GM21619 (cell line): ENCODE measurements around the gene WDFY1.
"Not testable (repeated sequence)": the region's sequence is repeated elsewhere in the genome, so short reads cannot be mapped to it uniquely, and the experiment has no call there.

Experiments
- ATAC-seq: cut with Tn5 transposase; IDR thresholded peaks from one replicate; pipeline ENCODE4 v1.9.1; 2021; ENCODE audit not compliant: unreplicated experiment

The WDFY1 gene

GRCh38 chr2:223900531-223900930 lies 44.6 kb downstream of the WDFY1 start:
- no peak for ATAC-seq

GRCh38 chr2:223900066-223900465 lies 45.1 kb downstream of the WDFY1 start:
- ATAC-seq: no peak

GRCh38 chr2:223897669-223898330 lies 47.3 kb downstream of the WDFY1 start:
- no peak for ATAC-seq

GRCh38 chr2:223896833-223897311 lies 48.3 kb downstream of the WDFY1 start:
- ATAC-seq: peak; percentile 61

GRCh38 chr2:223894968-223895367 lies 50.2 kb downstream of the WDFY1 start:
- no peak for ATAC-seq

- no peak for ATAC-seq
Measured at GRCh38 chr2:223894009-223894408, 51.1 kb downstream of the WDFY1 start.

GRCh38 chr2:223890721-223891120 lies 54.4 kb downstream of the WDFY1 start:
- ATAC-seq: no peak

GRCh38 chr2:223889229-223889628 lies 55.9 kb downstream of the WDFY1 start:
- no peak for ATAC-seq

- ATAC-seq: no peak
Measured at GRCh38 chr2:223888251-223888650, 56.9 kb downstream of the WDFY1 start.

- no peak for ATAC-seq
Measured at GRCh38 chr2:223887127-223887526, 58.0 kb downstream of the WDFY1 start.

GRCh38 chr2:223886726-223887125 lies 58.4 kb downstream of the WDFY1 start:
- ATAC-seq: no peak

- ATAC-seq: peak; percentile 82
Measured at GRCh38 chr2:223884399-223884798, 60.7 kb downstream of the WDFY1 start.

GRCh38 chr2:223882715-223883114 lies 62.4 kb downstream of the WDFY1 start:
- ATAC-seq: no peak

- no peak for ATAC-seq
Measured at GRCh38 chr2:223880796-223881195, 64.3 kb downstream of the WDFY1 start.

GRCh38 chr2:223877721-223878410 lies 67.3 kb downstream of the WDFY1 start:
- ATAC-seq: peak; percentile 63

GRCh38 chr2:223873672-223874071 lies 71.5 kb downstream of the WDFY1 start:
- ATAC-seq: no peak

GRCh38 chr2:223872772-223873171 lies 72.4 kb downstream of the WDFY1 start:
- ATAC-seq: not testable (repeated sequence)

- not testable (repeated sequence) for ATAC-seq
Measured at GRCh38 chr2:223871661-223872060, 73.5 kb downstream of the WDFY1 start.

- ATAC-seq: no peak
Measured at GRCh38 chr2:223870840-223871611, 74.1 kb downstream of the WDFY1 start.

GRCh38 chr2:223868005-223868404 lies 77.1 kb downstream of the WDFY1 start:
- ATAC-seq: peak; percentile 50

GRCh38 chr2:223865907-223866508 lies 79.1 kb downstream of the WDFY1 start:
- ATAC-seq: no peak
